Measurements from ENCODE around the gene INHBB. TPM values are rescaled to one million over a fixed set of nuclear protein-coding genes. Genes with fewer than 3 reads are reported as not detected.

Gene INHBB
- total and polyA plus RNA-seq, 8 donors, result 0.37 to 7.2 (median 0.89) TPM; not detected in 1

- no peak overlapping the region for H3K27ac ChIP-seq
- intact Hi-C loops (cut with DNase I; ENCODE audit: low total_unique reads), result no loop called here
- H3K4me1 ChIP-seq, result no peaks in the 10 kb centered on the region
- no peak overlapping the region for H3K4me3 ChIP-seq
- 56 to 72% (median 59%) methylated on average over 10 of the region's 10 CpGs for WGBS, 5 donors
- peaks cover 0 to 40% (median 0%) of the 10 kb centered on the region in 3 donors for H3K27me3 ChIP-seq
- no peaks in the 10 kb centered on the region for H3K36me3 ChIP-seq
- TF ChIP-seq EP300 (IDR thresholded peaks at IDR 0.05) (no peak), POLR2A (IDR thresholded peaks at IDR 0.05) (no peak), CTCF (IDR thresholded peaks at IDR 0.05) (no peak), POLR2AphosphoS5 (IDR thresholded peaks at IDR 0.05) (no peak)
- DNase-seq, result peak in 1 of 2 donors; percentile 25
- no peaks in the 10 kb centered on the region for H3K9me3 ChIP-seq
Observed at GRCh38 chr2:120373424-120373823, 27.5 kb downstream of the INHBB start.

- Histone ChIP-seq H3K9me3 (no peaks in the 10 kb centered on the region), H3K4me1 (no peaks in the 10 kb centered on the region), H3K4me3 (no peak overlapping the region), H3K36me3 (no peaks in the 10 kb centered on the region), H3K27ac (no peak overlapping the region), H3K27me3 (peaks cover 0 to 48% (median 0%) of the 10 kb centered on the region in 3 donors)
- no peak for DNase-seq
- 83 to 98% (median 84%) methylated on average over 3 to 5 of the region's 5 CpGs for WGBS, 5 donors
- intact Hi-C loops (cut with DNase I; ENCODE audit: low total_unique reads), result no loop called here
- TF ChIP-seq POLR2A (IDR thresholded peaks at IDR 0.05), result no peak
- no peak for TF ChIP-seq EP300 (IDR thresholded peaks at IDR 0.05)
- no peak for TF ChIP-seq CTCF (IDR thresholded peaks at IDR 0.05)
- no peak for TF ChIP-seq POLR2AphosphoS5 (IDR thresholded peaks at IDR 0.05)
Observed at GRCh38 chr2:120374821-120375220, 28.9 kb downstream of the INHBB start.

GRCh38 chr2:120375251-120376020 lies 29.5 kb downstream of the INHBB start:
- no peaks in the 10 kb centered on the region for H3K9me3 ChIP-seq
- DNase-seq, result no peak
- TF ChIP-seq POLR2A (IDR thresholded peaks at IDR 0.05), result no peak
- intact Hi-C loops (cut with DNase I; ENCODE audit: low total_unique reads), result no loop called here
- H3K36me3 ChIP-seq, result no peaks in the 10 kb centered on the region
- no peak overlapping the region for H3K27ac ChIP-seq
- H3K4me3 ChIP-seq, result no peak overlapping the region
- 83 to 91% (median 87%) methylated on average over 11 to 14 of the region's 14 CpGs for WGBS, 5 donors
- H3K27me3 ChIP-seq, result peaks cover 0 to 48% (median 0%) of the 10 kb centered on the region in 3 donors
- H3K4me1 ChIP-seq, result no peaks in the 10 kb centered on the region

DNA sequence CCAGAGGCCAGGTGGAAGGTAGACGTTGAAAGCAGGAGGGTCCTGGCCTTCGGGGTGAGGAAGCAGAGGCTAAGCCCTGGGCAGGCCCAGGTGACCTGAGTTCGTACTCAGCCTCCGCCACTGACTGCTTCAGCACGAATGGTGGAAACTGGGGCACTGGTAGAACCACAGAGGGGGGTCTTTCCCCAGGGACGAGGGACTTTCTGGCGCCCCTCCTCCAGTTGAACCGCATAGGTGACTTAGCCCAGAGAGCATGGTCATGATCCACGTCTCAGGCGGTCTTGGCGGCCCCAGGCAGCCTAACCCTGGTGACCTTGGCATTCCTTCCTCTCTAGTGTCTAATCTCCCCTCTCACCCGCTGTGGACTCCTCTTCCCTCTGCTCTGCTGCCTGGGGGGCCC lies 30.2 kb downstream of the INHBB start:
- 74 to 83% (median 79%) methylated on average over 9 to 12 of the region's 12 CpGs for WGBS, 5 donors
- H3K36me3 ChIP-seq, result no peaks in the 10 kb centered on the region
- no peak for DNase-seq
- H3K4me1 ChIP-seq, result no peaks in the 10 kb centered on the region
- H3K9me3 ChIP-seq, result no peaks in the 10 kb centered on the region
- no peak overlapping the region for H3K4me3 ChIP-seq
- TF ChIP-seq CTCF (IDR thresholded peaks at IDR 0.05) (no peak), EP300 (IDR thresholded peaks at IDR 0.05) (no peak), POLR2A (IDR thresholded peaks at IDR 0.05) (no peak), POLR2AphosphoS5 (IDR thresholded peaks at IDR 0.05) (no peak)
- peaks cover 0 to 48% (median 0%) of the 10 kb centered on the region in 3 donors for H3K27me3 ChIP-seq
- H3K27ac ChIP-seq, result no peak overlapping the region
- intact Hi-C loops (cut with DNase I; ENCODE audit: low total_unique reads), result no loop called here

Measured in stomach (tissue), 9 donors.